Esophagus muscularis mucosa (tissue), 3 donors: ENCODE data around the gene UNC5B.

ENCODE experiments used
- EP300 ChIP-seq: sonication (generic); formaldehyde crosslinking; IDR thresholded peaks from one replicate; pipeline ENCODE4 v1.6.1; 2017; ENCODE audit warnings: antibody characterized with exemption
- TF ChIP-seq, protein P1 (sequence below), 3 experiments: fragments of 200-600 bp in 2 of 3; fragments of 450-650 bp in 1 of 3; sonication (generic) in 2 of 3; IDR thresholded peaks; one replicate each; pipeline ENCODE4 v1.5.1; 2017 to 2019; ENCODE audit warnings: antibody characterized with exemption in 3 of 3, mild to moderate bottlenecking in 2 of 3, moderate library complexity in 1 of 3

DNA sequence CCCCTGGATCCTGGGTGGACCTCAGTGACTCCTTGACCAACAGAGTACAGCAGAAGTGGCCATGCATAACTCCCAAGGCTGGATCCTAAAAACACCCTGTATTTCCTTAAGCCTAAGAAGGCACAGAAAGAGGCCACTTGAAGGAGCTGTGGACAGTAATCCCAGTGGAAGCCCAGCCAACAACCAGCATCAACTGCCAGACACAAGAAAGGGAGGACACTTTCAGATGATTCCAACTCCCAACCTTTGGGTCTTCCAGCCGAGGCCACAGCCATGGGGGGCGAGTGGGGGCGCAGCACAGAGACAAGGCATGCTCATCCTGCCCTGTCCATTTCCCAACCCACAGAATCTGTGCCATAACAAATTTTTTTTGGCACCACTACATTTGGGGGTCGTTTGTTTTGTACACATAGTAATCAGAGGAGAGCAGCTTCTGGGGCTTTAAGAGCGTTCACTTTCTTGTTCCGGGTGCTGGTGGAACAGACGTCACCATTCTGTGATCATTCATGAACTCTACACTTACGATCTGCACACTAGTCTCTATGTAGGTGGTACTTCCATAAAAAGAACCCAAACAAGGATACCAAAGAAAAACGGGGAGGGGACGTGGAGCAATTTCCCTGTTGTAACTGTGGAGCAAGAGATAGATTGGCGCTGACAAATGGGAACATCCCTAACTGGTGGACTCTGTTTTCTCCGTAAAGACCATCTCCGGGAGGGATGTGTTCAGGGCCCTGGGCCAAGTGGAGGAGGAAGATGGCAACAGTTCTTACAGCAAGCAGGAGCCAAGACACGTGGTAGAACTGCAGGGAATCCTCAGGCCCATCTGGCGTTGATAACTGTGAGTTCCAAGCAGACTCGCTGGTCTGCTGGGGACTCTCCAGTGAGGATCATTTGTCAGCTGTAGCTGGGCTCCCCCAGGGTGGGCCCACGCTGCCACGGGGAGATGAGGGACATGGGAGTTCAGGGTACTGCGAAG, 100.7 kb downstream of the UNC5B start:
- no peak for TF ChIP-seq EP300
- TF ChIP-seq, protein P1, sequence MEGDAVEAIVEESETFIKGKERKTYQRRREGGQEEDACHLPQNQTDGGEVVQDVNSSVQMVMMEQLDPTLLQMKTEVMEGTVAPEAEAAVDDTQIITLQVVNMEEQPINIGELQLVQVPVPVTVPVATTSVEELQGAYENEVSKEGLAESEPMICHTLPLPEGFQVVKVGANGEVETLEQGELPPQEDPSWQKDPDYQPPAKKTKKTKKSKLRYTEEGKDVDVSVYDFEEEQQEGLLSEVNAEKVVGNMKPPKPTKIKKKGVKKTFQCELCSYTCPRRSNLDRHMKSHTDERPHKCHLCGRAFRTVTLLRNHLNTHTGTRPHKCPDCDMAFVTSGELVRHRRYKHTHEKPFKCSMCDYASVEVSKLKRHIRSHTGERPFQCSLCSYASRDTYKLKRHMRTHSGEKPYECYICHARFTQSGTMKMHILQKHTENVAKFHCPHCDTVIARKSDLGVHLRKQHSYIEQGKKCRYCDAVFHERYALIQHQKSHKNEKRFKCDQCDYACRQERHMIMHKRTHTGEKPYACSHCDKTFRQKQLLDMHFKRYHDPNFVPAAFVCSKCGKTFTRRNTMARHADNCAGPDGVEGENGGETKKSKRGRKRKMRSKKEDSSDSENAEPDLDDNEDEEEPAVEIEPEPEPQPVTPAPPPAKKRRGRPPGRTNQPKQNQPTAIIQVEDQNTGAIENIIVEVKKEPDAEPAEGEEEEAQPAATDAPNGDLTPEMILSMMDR (IDR thresholded peaks at IDR 0.05), result no peak
